Left lung (tissue), 10 donors: ENCODE measurements around the gene ZFYVE9. TPM values are rescaled to one million over a fixed set of nuclear protein-coding genes. Genes with fewer than 3 reads are reported as not detected.
"Not testable (repeated sequence)": the region's sequence is repeated elsewhere in the genome, so short reads cannot be mapped to it uniquely, and the experiment has no call there.

Source experiments
- ATAC-seq: fragments of 200-7000 bp; cut with Tn5 transposase; one replicate; pipeline ENCODE4 v1.9.1; 2020; ENCODE audit warnings: moderate library complexity
- DNase-seq, 4 donors: peaks; one replicate each; pipeline ENCODE4 v3.0.0-alpha.2; 2013 to 2020
- H3K27ac ChIP-seq, 2 donors: fragments of 200-600 bp; sonication (generic) in 1 of 2; one replicate each; pipeline versions ENCODE4 v1.5.0 to v1.8.0; 2020 to 2021
- H3K27me3 ChIP-seq, 2 donors: fragments of 200-600 bp; sonication (generic) in 1 of 2; one replicate each; pipeline versions ENCODE4 v1.5.0 to v1.8.0; 2020 to 2021
- H3K36me3 ChIP-seq, 2 donors: fragments of 200-600 bp; sonication (generic) in 1 of 2; one replicate each; pipeline versions ENCODE4 v1.5.0 to v1.8.0; 2020 to 2021
- H3K4me1 ChIP-seq, 2 donors: fragments of 200-600 bp; one replicate each; pipeline ENCODE4 v1.8.0; 2021
- H3K4me3 ChIP-seq, 2 donors: fragments of 200-600 bp; sonication (generic) in 1 of 2; one replicate each; pipeline versions ENCODE4 v1.5.0 to v1.8.0; 2020 to 2021; ENCODE audit warnings: mild to moderate bottlenecking in 1 of 2
- H3K9me3 ChIP-seq, 2 donors: fragments of 200-600 bp; sonication (generic) in 1 of 2; one replicate each; pipeline versions ENCODE4 v1.5.0 to v1.8.0; 2020 to 2021
- intact Hi-C, 2 donors: fragments of 100-400 bp; cut with DNase I; formaldehyde crosslinking; loops; one replicate each; pipeline versions ENCODE4 v1.11.2 to v1.14.2; 2022
- polyA plus RNA-seq, 6 donors: library from polyadenylated mRNA; unstranded; fragments of 120-200 nt; gene quantifications; one replicate each; pipeline ENCODE4 v1.2.1, GENCODE V29; 2013; ENCODE audit not compliant: insufficient read length in 6 of 6
- total RNA-seq, 2 donors: library from RNA; stranded (reverse); fragmentation: NEBNext Ultra II Directional; extraction: Animal tissue kit (Norgen Biotek cat#: 25700); gene quantifications; one replicate each; pipeline ENCODE4 v1.2.1, GENCODE V29; 2021
- TF ChIP-seq, protein P1 (sequence below), 2 donors: fragments of 200-600 bp; sonication (generic) in 1 of 2; IDR thresholded peaks; one replicate each; pipeline versions ENCODE4 v1.5.0 to v1.8.0; 2021; ENCODE audit warnings: antibody characterized with exemption in 2 of 2
- donor health status: DM: no; HTN: yes; CAD: no.
- donor health status: DM: no; HTN: no; CAD: no.

Gene ZFYVE9
- total and polyA plus RNA-seq, 8 donors: 15.2 to 38.1 (median 32.8) TPM

GRCh38 chr1:52192436-52192835 lies 50.5 kb downstream of the ZFYVE9 start:
- Histone ChIP-seq H3K4me3 (no peak overlapping the region), H3K27me3 (no peaks in the 10 kb centered on the region), H3K27ac (no peak overlapping the region), H3K4me1 (no peaks in the 10 kb centered on the region), H3K36me3 (no peaks in the 10 kb centered on the region), H3K9me3 (no peaks in the 10 kb centered on the region)
- DNase-seq (no peak), ATAC-seq (no peak)
- TF ChIP-seq, protein P1, sequence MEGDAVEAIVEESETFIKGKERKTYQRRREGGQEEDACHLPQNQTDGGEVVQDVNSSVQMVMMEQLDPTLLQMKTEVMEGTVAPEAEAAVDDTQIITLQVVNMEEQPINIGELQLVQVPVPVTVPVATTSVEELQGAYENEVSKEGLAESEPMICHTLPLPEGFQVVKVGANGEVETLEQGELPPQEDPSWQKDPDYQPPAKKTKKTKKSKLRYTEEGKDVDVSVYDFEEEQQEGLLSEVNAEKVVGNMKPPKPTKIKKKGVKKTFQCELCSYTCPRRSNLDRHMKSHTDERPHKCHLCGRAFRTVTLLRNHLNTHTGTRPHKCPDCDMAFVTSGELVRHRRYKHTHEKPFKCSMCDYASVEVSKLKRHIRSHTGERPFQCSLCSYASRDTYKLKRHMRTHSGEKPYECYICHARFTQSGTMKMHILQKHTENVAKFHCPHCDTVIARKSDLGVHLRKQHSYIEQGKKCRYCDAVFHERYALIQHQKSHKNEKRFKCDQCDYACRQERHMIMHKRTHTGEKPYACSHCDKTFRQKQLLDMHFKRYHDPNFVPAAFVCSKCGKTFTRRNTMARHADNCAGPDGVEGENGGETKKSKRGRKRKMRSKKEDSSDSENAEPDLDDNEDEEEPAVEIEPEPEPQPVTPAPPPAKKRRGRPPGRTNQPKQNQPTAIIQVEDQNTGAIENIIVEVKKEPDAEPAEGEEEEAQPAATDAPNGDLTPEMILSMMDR (IDR thresholded peaks at IDR 0.05): no peak
- intact Hi-C loops: no loop called here

- intact Hi-C loops: no loop called here
- Histone ChIP-seq H3K9me3 (no peaks in the 10 kb centered on the region), H3K27me3 (no peaks in the 10 kb centered on the region), H3K4me3 (no peak overlapping the region), H3K4me1 (no peaks in the 10 kb centered on the region), H3K27ac (no peak overlapping the region), H3K36me3 (no peaks in the 10 kb centered on the region)
- TF ChIP-seq, protein P1 (IDR thresholded peaks at IDR 0.05): no peak
- ATAC-seq (no peak), DNase-seq (no peak)
Observed at GRCh38 chr1:52193985-52194384, 52.1 kb downstream of the ZFYVE9 start.

DNA sequence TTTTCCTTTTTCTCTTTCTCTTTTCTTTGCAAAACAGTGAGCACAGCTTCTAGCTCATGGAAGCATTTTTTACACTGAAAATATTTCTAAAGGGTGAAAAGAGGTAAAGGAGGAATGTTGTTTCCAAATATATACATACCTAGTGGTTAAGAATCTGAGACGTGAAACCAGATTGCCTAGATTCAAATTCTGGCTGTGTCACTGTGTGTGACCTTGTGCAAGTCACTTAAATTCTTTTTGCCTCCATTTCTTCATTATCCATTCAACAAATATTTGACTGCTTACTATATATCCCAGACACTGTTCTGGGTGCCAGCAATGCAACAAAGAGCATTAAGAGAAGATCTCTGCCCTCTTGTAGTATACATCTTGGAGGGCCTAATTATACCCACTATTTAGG lies 53.3 kb downstream of the ZFYVE9 start:
- DNase-seq: no peak
- TF ChIP-seq, protein P1 (IDR thresholded peaks at IDR 0.05): no peak
- H3K27me3 ChIP-seq: no peaks in the 10 kb centered on the region

DNA sequence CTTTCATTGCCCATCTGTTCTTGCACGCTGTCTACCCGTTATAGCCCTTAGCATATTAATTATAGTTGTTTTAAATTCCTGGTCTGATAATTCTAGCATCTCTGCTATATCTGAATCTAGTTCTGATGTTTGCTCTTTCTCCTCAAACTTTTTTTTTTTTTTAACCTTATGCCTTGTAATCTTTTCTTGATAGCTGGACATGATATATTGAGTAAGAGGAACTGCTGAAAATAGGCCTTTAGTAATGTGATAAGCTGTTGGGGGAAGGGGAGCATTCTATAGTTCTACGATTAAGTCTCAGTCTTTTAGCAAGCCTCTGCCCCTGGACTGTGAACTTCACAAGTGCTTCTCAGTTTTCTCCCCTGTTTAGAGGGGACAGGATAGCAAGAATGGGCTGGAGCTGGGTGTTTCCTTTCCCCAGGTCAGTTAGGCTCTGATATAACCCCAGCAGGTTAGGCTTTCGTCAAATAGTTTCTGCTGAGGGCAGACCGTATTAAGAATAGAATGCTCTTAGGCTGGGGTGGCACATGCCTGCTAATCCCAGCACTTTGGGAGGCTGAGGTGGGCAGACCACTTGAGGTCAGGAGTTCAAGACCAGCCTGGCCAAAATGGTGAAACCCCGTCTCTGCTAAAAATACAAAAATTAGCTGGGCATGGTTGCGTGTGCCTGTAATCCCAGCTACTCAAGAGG lies 62.2 kb downstream of the ZFYVE9 start:
- H3K27ac ChIP-seq: no peak overlapping the region
- H3K9me3 ChIP-seq: peaks cover 0 to 11% of the 10 kb centered on the region in 2 donors
- H3K36me3 ChIP-seq: no peaks in the 10 kb centered on the region
- H3K27me3 ChIP-seq: no peaks in the 10 kb centered on the region
- intact Hi-C loops: no loop called here
- H3K4me1 ChIP-seq: no peaks in the 10 kb centered on the region
- no peak overlapping the region for H3K4me3 ChIP-seq
- DNase-seq (no peak), ATAC-seq (no peak)
- TF ChIP-seq, protein P1 (IDR thresholded peaks at IDR 0.05): no peak

More for the DNA sequence above, 53.3 kb downstream of the ZFYVE9 start:
- Histone ChIP-seq H3K4me3 (no peak overlapping the region), H3K9me3 (peaks cover 0 to 6% of the 10 kb centered on the region in 2 donors), H3K27ac (no peak overlapping the region), H3K4me1 (no peaks in the 10 kb centered on the region), H3K36me3 (no peaks in the 10 kb centered on the region)
- ATAC-seq: no peak
- intact Hi-C loops: no loop called here

GRCh38 chr1:52204696-52205095 lies 62.8 kb downstream of the ZFYVE9 start:
- TF ChIP-seq, protein P1 (IDR thresholded peaks at IDR 0.05): no peak
- intact Hi-C loops: no loop called here
- no peak for ATAC-seq
- no peaks in the 10 kb centered on the region for H3K27me3 ChIP-seq
- no peak overlapping the region for H3K27ac ChIP-seq
- no peak for DNase-seq
- H3K4me3 ChIP-seq: no peak overlapping the region
- H3K9me3 ChIP-seq: peaks cover 0 to 9% of the 10 kb centered on the region in 2 donors
- no peaks in the 10 kb centered on the region for H3K4me1 ChIP-seq
- H3K36me3 ChIP-seq: no peaks in the 10 kb centered on the region

GRCh38 chr1:52206686-52207085 lies 64.8 kb downstream of the ZFYVE9 start:
- DNase-seq, ATAC-seq, H3K36me3 ChIP-seq, H3K27ac ChIP-seq, intact Hi-C loops, H3K27me3 ChIP-seq, H3K4me1 ChIP-seq, H3K4me3 ChIP-seq, H3K9me3 ChIP-seq: not testable (repeated sequence)
